ENCODE results near the gene SLC39A11.

DNA sequence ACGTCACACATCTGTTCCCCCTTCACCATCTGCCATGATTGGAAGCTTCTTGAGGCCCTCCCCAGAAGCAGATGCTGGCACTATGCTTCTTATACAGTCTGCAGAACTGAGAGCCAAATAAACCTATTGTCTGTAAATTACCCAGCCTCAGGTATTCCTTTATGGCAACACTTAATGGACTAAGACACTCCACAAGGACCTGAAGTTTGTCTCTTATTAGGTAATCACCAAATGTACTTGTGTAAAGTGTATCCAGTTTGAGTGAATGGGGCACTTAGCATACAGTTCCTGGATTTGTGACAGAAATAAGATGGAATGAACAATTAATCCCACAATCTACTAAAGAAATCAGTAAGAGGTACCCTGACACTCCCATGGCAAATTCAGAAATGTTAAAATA, 105.3 kb downstream of the SLC39A11 start:
- TF ChIP-seq, protein P1, sequence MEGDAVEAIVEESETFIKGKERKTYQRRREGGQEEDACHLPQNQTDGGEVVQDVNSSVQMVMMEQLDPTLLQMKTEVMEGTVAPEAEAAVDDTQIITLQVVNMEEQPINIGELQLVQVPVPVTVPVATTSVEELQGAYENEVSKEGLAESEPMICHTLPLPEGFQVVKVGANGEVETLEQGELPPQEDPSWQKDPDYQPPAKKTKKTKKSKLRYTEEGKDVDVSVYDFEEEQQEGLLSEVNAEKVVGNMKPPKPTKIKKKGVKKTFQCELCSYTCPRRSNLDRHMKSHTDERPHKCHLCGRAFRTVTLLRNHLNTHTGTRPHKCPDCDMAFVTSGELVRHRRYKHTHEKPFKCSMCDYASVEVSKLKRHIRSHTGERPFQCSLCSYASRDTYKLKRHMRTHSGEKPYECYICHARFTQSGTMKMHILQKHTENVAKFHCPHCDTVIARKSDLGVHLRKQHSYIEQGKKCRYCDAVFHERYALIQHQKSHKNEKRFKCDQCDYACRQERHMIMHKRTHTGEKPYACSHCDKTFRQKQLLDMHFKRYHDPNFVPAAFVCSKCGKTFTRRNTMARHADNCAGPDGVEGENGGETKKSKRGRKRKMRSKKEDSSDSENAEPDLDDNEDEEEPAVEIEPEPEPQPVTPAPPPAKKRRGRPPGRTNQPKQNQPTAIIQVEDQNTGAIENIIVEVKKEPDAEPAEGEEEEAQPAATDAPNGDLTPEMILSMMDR (conservative IDR thresholded peaks at IDR 0.05 in 1 of 2, IDR thresholded peaks at IDR 0.05 in 1 of 2; ENCODE audit: extremely low read depth in 1 of 2, insufficient read depth in 1 of 2, low read depth in 1 of 2, low read length in 2 of 2): no peak
- no peak for TF ChIP-seq EZH2 (IDR thresholded peaks at IDR 0.05; ENCODE audit: borderline replicate concordance, low read length)
